PFSK-1 (cell line): ENCODE data around the gene METTL8.

Source experiments
- FOXP2 ChIP-seq: optimal IDR thresholded peaks from 2 replicates; pipeline ENCODE3; 2011; ENCODE audit warnings: borderline replicate concordance, control low read depth, inconsistent platforms; ENCODE audit not compliant: insufficient read depth; ENCODE audit errors: extremely low read length, extremely low read depth
- POLR2AphosphoS5 ChIP-seq: IDR thresholded peaks from 2 replicates; pipeline ENCODE4 v1.6.1; 2012; ENCODE audit warnings: low read depth, mild to moderate bottlenecking, control low read depth, low read length, moderate library complexity
- SIN3A ChIP-seq: IDR thresholded peaks from 2 replicates; pipeline ENCODE4 v1.6.1; 2012; ENCODE audit warnings: mild to moderate bottlenecking, low read length, moderate library complexity, borderline replicate concordance; ENCODE audit not compliant: insufficient read depth
- TF ChIP-seq, protein P1 (sequence below), 2 experiments: IDR thresholded peaks; 2 replicates each; pipeline versions ENCODE4 v1.6.1 to v1.8.0; 2011 to 2012; ENCODE audit warnings: low read depth in 2 of 2, low read length in 2 of 2, control low read depth in 1 of 2, inconsistent platforms in 1 of 2, mild to moderate bottlenecking in 1 of 2, moderate library complexity in 1 of 2; ENCODE audit not compliant: insufficient read depth in 1 of 2

DNA sequence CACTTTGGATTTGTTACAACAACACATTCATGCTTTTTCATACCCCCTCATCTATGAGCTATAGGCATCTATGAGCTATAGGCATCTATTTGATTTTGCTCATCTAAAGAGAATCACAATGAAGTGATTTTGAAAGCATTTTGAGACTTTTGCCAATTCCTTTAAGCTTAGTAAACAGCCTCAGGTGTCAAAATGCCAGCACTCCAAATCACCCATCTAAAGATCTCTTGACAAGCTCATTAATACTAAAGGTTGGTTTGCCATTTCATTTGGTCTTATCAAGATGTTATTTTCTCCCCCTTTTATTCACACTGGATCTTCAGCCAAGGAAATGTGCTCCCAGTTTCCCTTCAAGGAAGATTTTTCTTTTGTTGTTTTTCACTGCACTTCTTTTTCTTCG lies 162.4 kb downstream of the METTL8 start:
- TF ChIP-seq, protein P1, sequence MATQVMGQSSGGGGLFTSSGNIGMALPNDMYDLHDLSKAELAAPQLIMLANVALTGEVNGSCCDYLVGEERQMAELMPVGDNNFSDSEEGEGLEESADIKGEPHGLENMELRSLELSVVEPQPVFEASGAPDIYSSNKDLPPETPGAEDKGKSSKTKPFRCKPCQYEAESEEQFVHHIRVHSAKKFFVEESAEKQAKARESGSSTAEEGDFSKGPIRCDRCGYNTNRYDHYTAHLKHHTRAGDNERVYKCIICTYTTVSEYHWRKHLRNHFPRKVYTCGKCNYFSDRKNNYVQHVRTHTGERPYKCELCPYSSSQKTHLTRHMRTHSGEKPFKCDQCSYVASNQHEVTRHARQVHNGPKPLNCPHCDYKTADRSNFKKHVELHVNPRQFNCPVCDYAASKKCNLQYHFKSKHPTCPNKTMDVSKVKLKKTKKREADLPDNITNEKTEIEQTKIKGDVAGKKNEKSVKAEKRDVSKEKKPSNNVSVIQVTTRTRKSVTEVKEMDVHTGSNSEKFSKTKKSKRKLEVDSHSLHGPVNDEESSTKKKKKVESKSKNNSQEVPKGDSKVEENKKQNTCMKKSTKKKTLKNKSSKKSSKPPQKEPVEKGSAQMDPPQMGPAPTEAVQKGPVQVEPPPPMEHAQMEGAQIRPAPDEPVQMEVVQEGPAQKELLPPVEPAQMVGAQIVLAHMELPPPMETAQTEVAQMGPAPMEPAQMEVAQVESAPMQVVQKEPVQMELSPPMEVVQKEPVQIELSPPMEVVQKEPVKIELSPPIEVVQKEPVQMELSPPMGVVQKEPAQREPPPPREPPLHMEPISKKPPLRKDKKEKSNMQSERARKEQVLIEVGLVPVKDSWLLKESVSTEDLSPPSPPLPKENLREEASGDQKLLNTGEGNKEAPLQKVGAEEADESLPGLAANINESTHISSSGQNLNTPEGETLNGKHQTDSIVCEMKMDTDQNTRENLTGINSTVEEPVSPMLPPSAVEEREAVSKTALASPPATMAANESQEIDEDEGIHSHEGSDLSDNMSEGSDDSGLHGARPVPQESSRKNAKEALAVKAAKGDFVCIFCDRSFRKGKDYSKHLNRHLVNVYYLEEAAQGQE (IDR thresholded peaks at IDR 0.05; ENCODE audit: insufficient read depth in 1 of 2, low read depth in 2 of 2, low read length in 2 of 2): no peak
- TF ChIP-seq SIN3A: no peak
- TF ChIP-seq POLR2AphosphoS5: no peak
- TF ChIP-seq FOXP2: no peak
